OCI-LY3 (cell line): ENCODE data around the gene RBM44.

Source experiments
- CTCF ChIP-seq: fragments of 200-600, 300-600 bp; sonication (generic); IDR thresholded peaks from 2 replicates; pipeline ENCODE4 v1.5.1; 2014; ENCODE audit warnings: antibody characterized with exemption, low read length, low read depth
- EZH2phosphoT487 ChIP-seq: fragments of 200-600 bp; shearing (Covaris generic); IDR thresholded peaks from 2 replicates; pipeline ENCODE4 v1.6.1; 2018; ENCODE audit warnings: antibody characterized with exemption, mixed run types, low read depth

- no peak for TF ChIP-seq CTCF
- no peak for TF ChIP-seq EZH2phosphoT487
Measured at GRCh38 chr2:237882510-237883481, 84.2 kb downstream of the RBM44 start.
